ENCODE data around the gene KAT2B.

GRCh38 chr3:20146301-20146700, 106.1 kb downstream of the KAT2B start:
- TF ChIP-seq CTCF (IDR thresholded peaks at IDR 0.05) (no peak), POLR2A (IDR thresholded peaks at IDR 0.05) (no peak), POLR2AphosphoS5 (IDR thresholded peaks at IDR 0.05) (no peak), EP300 (IDR thresholded peaks at IDR 0.05) (no peak)
